H1 (cell line): ENCODE measurements around the gene MED31. TPM values are rescaled to one million over a fixed set of nuclear protein-coding genes. Genes with fewer than 3 reads are reported as not detected.

Experiments used
- CHD2 ChIP-seq: IDR thresholded peaks from 2 replicates; pipeline ENCODE4 v1.6.1; 2012; ENCODE audit warnings: low read length, improper control_type of control experiment
- CTBP2 ChIP-seq: IDR thresholded peaks from 2 replicates; pipeline ENCODE4 v1.7.0; 2011; ENCODE audit warnings: borderline replicate concordance, mild to moderate bottlenecking, moderate library complexity, mixed read lengths, low read length; ENCODE audit not compliant: insufficient read depth, insufficient read length
- GABPA ChIP-seq: IDR thresholded peaks from 2 replicates; pipeline ENCODE4 v1.6.1; 2011; ENCODE audit warnings: mild to moderate bottlenecking, low read length, moderate library complexity, borderline replicate concordance; ENCODE audit not compliant: insufficient read depth
- HDAC2 ChIP-seq, 2 experiments: fragments of 300-600 bp in 1 of 2; sonication (generic) in 1 of 2; IDR thresholded peaks; 2 replicates each; pipeline ENCODE4 v1.6.1; 2011 to 2012; ENCODE audit warnings: low read depth in 2 of 2, low read length in 2 of 2, mild to moderate bottlenecking in 2 of 2, moderate library complexity in 2 of 2, borderline replicate concordance in 1 of 2, inconsistent platforms in 1 of 2
- RFX5 ChIP-seq: IDR thresholded peaks from 2 replicates; pipeline ENCODE4 v1.6.1; 2011; ENCODE audit warnings: low read depth, low read length, improper control_type of control experiment, borderline replicate concordance
- polyA plus RNA-seq, 7 experiments: library from polyadenylated mRNA; depleted of rRNA in 3 of 7; stranded (reverse) in 5 of 7; unstranded in 2 of 7; fragments of >200 nt in 5 of 7; fragments of 200-250 nt in 2 of 7; gene quantifications; 1 replicate in 5 of 7; 2 replicates in 1 of 7; 4 replicates in 1 of 7; pipeline versions ENCODE4 v1.2.1 to v1.2.3, GENCODE V29; 2011 to 2013; ENCODE audit warnings: missing spikeins in 2 of 7, mixed read lengths in 2 of 7
- total RNA-seq: library from RNA; stranded (reverse); fragmentation: NEBNext Ultra II Directional; extraction: Animal tissue kit (Norgen Biotek cat#: 25700); gene quantifications from 2 replicates; pipeline ENCODE4 v1.2.1, GENCODE V29; 2021
- TF ChIP-seq, protein P1 (sequence below), 3 experiments: IDR thresholded peaks; 1 replicate in 2 of 3; 2 replicates in 1 of 3; pipeline versions ENCODE4 v1.5.1 to v1.6.1; 2011; ENCODE audit warnings: low read length in 3 of 3, mild to moderate bottlenecking in 3 of 3, inconsistent platforms in 2 of 3, low read depth in 1 of 3, moderate library complexity in 1 of 3; ENCODE audit not compliant: insufficient read depth in 1 of 3; ENCODE audit errors: control extremely low read depth in 1 of 3

MED31 gene
- total and polyA plus RNA-seq, 2 of the 8 experiments (the other 6 are each of a cell fraction or from before 2014, with no cell fraction given): 4.6 to 12.3 TPM

DNA sequence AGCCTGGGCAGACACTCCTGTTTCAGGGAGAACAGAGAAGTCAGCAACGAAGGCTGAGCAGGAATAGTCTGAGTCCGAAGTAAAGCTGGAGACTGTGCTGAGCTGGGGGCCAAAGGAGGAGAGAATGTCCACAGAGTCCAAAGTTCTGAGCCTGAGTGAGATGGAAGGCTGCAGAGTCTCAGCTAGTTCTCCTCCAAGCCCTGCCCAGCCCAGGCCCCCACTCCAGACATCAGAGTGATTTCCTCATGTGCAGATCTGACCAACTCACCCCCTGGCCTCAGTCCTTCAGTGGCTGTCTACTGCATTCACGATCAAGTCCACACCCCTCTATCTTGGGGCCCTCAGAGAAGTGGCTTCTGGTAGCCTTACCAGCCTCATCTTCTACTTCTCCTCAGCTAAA is 40.1 kb upstream of the MED31 start (continued):
- TF ChIP-seq CTBP2 (no peak), HDAC2 (IDR thresholded peaks at IDR 0.05; ENCODE audit: borderline replicate concordance in 1 of 2, low read depth in 2 of 2, low read length in 2 of 2) (no peak), CHD2 (no peak), RFX5 (no peak), GABPA (no peak)
- TF ChIP-seq, protein P1, sequence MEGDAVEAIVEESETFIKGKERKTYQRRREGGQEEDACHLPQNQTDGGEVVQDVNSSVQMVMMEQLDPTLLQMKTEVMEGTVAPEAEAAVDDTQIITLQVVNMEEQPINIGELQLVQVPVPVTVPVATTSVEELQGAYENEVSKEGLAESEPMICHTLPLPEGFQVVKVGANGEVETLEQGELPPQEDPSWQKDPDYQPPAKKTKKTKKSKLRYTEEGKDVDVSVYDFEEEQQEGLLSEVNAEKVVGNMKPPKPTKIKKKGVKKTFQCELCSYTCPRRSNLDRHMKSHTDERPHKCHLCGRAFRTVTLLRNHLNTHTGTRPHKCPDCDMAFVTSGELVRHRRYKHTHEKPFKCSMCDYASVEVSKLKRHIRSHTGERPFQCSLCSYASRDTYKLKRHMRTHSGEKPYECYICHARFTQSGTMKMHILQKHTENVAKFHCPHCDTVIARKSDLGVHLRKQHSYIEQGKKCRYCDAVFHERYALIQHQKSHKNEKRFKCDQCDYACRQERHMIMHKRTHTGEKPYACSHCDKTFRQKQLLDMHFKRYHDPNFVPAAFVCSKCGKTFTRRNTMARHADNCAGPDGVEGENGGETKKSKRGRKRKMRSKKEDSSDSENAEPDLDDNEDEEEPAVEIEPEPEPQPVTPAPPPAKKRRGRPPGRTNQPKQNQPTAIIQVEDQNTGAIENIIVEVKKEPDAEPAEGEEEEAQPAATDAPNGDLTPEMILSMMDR (IDR thresholded peaks at IDR 0.05; ENCODE audit: control extremely low read depth in 1 of 3, insufficient read depth in 1 of 3, low read depth in 1 of 3, low read length in 3 of 3): no peak
